RPMI8226 (cell line): ENCODE data around the gene PBXIP1.
"Not testable (repeated sequence)": the region's sequence is repeated elsewhere in the genome, so short reads cannot be mapped to it uniquely, and the experiment has no call there.

ENCODE experiments used
- DNase-seq: peaks from one replicate; pipeline ENCODE4 v3.0.0-alpha.2; 2015

Gene PBXIP1

DNA sequence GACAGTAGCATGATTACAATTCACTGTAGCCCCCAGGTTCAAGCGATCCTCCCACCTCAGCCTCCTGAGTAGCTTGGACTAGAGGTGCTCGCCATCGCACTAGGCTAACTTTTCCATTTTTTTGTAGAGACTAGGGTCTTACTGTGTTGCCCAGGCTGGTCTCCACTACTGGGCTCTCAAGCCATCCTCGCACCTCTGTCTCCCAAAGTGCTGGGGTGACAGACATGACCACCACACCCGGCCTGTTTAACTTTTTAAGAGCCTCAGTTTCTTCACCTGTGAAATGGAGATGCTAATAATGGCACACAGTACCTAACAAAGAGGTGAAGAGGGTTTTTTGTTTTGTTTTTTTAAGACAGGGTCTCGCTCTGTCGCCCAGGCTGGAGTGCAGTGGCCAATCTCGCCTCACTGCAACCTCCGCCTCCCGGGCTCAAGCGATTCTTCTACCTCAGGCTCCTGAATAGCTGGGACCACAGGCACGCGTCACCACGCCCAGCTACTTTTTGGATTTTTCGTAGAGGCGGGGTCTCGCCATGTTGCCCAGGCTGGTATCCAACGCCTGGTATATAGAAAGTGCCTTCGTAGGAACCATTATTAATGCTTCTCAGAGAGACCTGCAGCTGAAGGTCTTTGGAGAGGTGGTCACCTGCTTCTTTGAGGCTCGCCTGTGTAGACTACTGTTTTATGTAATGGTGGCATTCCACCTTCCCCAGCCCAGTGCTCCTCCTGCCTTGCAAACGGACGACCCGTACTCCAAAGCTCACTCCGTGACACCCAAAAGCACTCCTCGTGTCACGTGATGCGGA lies 19.9 kb downstream of the PBXIP1 start:
- no peak for DNase-seq

- DNase-seq: no peak
Measured at GRCh38 chr1:154934358-154934948, 21.4 kb downstream of the PBXIP1 start.

GRCh38 chr1:154931940-154932487 lies 23.9 kb downstream of the PBXIP1 start:
- no peak for DNase-seq

DNA sequence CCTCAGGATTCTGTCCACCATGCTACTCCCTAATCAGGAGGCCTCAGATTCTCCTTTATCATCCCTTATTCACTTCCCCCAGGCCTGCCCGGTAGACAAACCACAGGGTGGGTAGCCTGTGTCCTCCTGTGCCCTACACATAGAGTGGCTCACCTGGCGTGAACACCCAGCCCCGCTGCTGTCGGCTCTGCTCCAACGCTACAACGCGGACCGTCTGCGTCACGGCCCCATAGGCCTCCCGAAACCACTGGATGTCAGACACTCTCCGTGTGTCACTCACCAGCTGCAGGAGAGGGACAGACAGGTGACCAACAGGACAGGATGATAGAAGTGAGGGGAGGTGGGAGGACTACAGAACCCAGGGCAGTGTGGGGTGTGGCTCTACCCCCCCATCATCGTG lies 29.7 kb downstream of the PBXIP1 start:
- DNase-seq: no peak

GRCh38 chr1:154925335-154926170 lies 30.3 kb downstream of the PBXIP1 start:
- no peak for DNase-seq

- DNase-seq: no peak
Measured at GRCh38 chr1:154923695-154924094, 32.2 kb downstream of the PBXIP1 start.

DNA sequence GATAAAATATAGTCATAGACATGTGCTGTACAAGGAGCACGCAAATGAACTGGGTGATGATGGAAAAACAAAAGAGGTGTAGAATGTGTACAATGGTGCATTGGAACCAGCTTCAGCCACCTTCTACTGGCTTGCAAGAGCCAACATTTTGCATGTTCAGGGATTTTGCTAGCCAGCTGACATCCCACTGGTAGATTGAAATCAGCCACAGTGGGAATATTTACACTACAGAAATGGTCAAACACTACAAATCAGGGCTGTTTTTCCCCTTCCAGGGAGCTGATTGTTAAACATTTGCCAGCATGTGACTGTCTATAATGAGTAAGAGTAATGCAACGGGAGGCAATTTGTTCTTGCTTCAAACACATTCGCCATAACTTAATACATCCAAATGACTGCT lies 42.6 kb downstream of the PBXIP1 start:
- DNase-seq: no peak

- no peak for DNase-seq
Measured at GRCh38 chr1:154912755-154913154, 43.1 kb downstream of the PBXIP1 start.

DNA sequence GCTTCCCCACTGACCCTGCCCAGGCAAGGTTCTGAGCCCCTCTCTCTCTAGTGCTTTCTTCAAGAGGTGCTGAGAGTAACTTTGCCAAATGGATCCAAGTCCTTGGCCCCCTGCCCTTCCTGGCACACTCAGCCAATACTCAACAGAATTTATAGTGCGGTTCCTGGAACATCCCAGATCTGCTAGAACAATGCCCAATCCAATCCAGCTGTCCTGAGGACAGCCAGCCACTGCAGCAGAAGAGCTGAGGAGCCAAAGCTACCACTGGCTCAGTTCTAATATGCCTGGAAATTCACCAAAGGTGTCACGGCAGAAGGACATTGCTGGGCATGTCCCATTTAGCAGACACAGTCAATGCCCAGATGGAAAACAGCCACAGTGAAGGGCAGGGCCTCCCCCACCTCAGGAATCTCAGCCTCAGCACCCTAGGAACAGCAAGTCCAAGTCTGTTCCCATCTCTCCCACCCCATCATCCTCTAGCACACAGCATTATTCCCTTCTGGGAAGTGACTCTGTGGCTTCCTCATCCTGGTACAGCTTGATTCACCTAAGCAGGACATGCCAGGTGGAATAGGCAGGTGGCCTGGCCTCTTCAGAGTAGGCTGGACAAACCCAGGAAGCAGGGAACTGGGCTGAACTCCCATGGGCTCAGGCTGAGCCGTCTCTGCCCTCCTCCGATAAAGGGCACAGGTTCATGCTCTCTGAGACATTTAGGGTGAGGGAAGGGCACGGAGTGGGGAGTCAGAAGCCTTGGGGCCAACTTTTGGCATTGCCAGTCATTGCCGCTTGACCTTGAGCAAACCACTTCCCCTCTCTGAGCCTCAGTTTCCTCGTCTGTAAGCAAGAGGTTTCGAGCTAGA lies 44.0 kb downstream of the PBXIP1 start:
- no peak for DNase-seq

DNA sequence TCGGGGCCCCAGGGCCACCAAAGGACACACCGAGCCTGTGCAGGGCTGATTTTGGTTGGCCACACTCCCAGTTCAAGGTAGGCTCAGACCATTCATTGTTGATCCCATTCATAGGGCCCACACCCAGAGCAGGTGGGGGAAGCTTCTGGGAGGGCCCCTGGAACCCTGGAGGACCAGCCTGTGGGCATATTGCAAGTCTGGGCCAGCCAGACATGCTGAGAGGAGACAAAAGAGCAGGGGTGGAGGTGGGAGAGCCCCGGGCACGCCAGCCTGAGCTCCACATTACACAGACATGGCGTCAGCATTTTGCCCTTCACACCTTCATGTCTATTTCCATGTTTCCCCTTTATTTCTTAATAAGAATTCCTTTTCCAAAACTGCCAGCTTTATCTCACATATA lies 45.0 kb downstream of the PBXIP1 start:
- DNase-seq: no peak

DNA sequence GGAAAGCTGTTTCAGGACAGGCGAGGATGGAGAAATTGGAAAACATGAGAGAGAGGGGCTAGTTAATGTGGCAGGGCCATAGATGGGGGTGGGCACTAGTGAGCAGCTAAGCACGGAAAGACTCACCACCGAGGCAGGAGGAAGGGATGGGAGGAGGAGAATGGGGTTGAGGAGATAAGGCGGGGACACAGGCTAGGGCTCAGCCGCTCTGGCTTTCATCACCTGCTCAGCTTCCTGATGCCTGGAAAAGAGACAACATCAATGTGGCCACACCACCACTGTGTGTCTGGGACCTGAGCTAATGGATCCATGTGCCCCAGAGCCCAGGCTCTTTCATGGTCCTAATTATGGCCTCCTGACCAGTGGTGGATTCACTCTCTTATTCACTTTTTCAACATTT lies 47.0 kb downstream of the PBXIP1 start:
- DNase-seq: no peak

DNA sequence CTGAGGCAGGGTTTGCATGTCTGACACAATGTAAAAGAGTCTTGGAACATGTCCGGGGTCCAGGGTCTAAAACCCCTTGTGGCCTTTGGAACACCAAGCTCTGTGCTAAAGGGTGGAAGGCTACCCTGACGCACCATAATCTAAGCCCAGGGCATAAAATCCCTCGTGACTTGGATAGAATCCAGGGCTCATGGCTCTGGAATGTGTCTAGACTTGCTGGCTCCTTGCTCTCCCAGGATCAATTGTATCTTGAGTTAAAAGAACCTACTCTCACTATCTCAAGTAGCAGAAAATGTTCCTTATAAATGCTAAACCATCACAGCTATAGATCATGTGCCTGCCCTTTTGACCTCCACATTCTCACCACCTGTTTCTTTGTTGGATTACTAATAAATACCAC lies 47.8 kb downstream of the PBXIP1 start:
- not testable (repeated sequence) for DNase-seq

DNA sequence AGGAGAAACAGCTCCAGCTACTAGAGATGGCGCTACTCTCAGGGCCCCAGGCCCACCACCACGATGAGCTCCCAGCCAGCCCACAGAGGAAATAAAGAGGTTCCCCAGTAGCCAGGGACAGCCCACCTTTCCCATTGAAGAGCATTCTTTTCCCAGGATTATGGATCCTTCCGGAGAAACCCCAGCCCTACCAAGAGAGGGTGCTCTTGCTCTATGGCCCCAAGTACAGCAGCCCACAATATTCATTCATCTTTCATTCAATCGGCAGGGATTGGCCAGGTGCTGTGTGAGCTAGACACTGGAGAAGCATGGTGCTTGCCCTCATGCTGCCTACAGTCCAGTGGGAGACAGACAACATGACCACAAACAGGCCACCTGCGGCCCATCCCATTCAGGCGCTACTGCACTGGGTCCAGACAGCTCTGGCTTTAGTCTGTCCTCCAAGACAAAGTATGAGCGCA lies 49.2 kb downstream of the PBXIP1 start:
- DNase-seq: no peak

DNA sequence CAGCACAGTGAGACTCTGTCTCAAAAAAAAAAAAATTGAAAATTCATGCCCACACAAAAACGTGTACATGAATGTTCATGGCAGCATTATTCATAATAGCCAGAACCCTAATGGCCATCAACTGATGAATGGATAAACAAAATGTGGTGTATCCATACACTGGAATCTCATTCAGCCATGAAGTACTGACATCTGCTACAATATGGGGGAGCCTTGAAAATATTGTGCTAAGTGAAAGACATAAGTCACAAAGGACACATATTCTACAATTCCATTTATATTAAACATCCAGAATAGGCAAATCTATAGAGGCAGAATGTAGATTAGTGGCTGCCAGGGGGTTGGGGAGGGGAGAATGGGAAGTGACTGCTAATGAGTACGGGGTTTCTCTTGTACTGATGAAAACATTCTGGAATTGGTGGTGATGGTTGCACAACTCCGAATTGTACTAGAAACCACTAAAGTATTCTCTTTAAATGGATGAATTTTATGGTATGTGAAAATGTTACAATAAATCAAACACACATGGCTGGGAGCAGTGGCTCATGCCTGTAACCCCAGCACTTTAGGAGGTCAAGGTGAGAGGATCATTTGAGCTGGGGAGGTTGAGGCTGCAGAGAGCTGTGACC lies 52.8 kb downstream of the PBXIP1 start:
- no peak for DNase-seq

DNA sequence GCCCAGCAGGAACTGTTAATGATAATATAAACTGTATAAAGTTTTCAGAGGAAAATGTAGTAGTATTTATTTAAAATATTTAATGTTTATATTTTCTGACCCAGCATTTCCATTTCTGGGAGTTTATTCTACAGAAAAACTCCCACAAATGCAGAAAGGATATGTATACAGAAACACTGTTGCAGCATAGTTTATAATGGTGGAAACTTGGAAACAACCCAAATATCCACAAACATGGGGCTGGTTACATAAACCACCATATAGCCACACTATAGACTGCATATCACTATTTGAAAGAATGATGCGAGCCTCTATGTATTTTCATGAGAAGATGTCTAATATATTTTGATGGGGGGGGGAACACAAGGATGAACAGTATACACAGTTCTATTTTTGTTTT lies 54.3 kb downstream of the PBXIP1 start:
- DNase-seq: no peak

DNA sequence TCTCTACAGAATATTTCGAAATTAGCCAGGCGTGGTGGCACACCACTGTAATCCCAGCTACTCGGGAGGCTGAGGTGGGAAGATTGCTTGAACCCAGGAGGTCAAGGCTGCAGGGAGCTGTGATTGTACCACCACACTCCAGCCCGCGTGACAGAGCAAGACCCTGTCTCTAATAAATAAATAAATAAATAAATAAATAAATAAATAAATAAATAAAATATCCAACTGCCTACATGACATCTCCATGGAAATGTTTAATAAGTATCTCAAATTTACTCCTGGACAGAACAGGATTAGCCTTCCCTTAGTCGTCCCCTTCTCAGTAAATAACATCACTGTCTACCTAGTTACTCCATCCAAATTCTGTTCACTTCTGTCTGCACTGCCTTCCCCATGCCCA lies 56.9 kb downstream of the PBXIP1 start:
- DNase-seq: no peak

GRCh38 chr1:154896771-154897286 lies 59.1 kb downstream of the PBXIP1 start:
- DNase-seq: no peak

- DNase-seq: no peak
Measured at GRCh38 chr1:154895798-154896197, 60.1 kb downstream of the PBXIP1 start.
